GM10248 (cell line): ENCODE data around the gene FSTL4.
A peak's percentile ranks its signal among the peaks of the same experiment; 100 is the strongest.

Experiments
- CTCF ChIA-PET: fragments of 300-600 bp; sonication (Branson Sonifier 250); formaldehyde crosslinking; extraction: SDS; loops from one replicate; lab custom pipeline; 2021; ENCODE audit warnings: antibody characterized with exemption; lab: Yijun Ruan, JAX
- POLR2A ChIA-PET: fragments of 350-650 bp; sonication (Branson Sonifier 250); formaldehyde crosslinking; extraction: SDS; loops from one replicate; lab custom pipeline; 2020; ENCODE audit warnings: antibody characterized with exemption; lab: Yijun Ruan, JAX
- DNase-seq: peaks from one replicate; pipeline ENCODE4 v3.0.0; 2012; ENCODE audit errors: extremely low spot score
- CTCF ChIP-seq: IDR thresholded peaks from 2 replicates; pipeline ENCODE4 v1.5.1; 2012; ENCODE audit warnings: mild to moderate bottlenecking, low read depth; ENCODE audit errors: extremely low read depth, missing control alignments, control extremely low read depth

Gene FSTL4

DNA sequence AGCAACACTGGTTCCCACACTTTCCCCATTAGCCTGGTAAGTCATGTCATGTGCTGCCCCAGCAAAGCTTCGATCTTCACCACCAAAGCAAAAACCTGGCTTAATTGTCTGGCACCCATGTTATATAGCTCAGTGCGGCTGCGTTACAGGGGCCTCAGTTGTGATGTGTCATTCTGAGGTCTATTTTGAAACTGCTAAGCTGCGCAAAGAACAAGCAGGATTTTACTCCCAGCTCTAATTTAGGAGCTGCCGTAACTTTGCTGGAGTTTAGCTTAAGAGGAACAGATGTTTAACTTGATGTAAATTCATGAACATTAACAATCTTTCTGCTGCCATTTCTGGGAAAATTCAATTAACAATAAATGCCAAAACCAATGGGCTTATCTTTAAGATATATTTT is 286.5 kb downstream of the FSTL4 start:
- ChIA-PET POLR2A (no interaction called here), CTCF (interaction anchor here (0.7 to 1.7 kb wide), 9 partner anchors 8 to 215 kb away, joined by 3 to 5 read pairs (median 3); no protein-coding TSS in a partner anchor)
- DNase-seq: no peak
- TF ChIP-seq CTCF: no peak

DNA sequence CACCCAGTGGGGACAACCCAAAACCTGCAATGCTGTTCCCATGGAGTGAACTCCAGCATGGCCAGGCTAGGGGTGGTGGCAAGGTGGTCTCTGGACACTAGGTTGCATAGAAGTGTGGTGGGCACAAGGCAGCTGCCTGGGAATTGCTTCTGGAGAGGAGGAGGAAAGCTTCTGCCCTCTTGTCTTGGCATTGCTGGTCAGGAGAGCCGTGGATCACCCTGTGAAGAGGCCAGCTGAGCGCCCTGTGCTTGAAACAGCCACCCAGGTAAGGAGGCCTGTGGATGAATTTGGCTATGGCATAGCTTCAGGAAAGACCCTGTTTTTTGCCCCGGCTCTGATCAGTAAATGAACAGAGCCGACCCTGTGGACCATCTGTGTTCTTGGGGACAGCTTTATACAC is 287.4 kb downstream of the FSTL4 start:
- no peak for DNase-seq
- ChIA-PET CTCF (interaction anchor here (1.0 to 1.3 kb wide), 4 partner anchors 13 to 78 kb away, joined by 3 read pairs; no protein-coding TSS in a partner anchor), POLR2A (interaction anchor here (0.5 kb wide), 1 partner anchor 616 kb away, joined by 3 read pairs; no protein-coding TSS in a partner anchor)
- TF ChIP-seq CTCF: no peak

GRCh38 chr5:133323494-133324457 is 288.6 kb downstream of the FSTL4 start:
- DNase-seq: no peak
- no peak for TF ChIP-seq CTCF
- POLR2A ChIA-PET: no interaction called here
- CTCF ChIA-PET: interaction anchor here (1.2 to 2.7 kb wide), 2 partner anchors 13 to 214 kb away, joined by 3 to 12 read pairs; no protein-coding TSS in a partner anchor

DNA sequence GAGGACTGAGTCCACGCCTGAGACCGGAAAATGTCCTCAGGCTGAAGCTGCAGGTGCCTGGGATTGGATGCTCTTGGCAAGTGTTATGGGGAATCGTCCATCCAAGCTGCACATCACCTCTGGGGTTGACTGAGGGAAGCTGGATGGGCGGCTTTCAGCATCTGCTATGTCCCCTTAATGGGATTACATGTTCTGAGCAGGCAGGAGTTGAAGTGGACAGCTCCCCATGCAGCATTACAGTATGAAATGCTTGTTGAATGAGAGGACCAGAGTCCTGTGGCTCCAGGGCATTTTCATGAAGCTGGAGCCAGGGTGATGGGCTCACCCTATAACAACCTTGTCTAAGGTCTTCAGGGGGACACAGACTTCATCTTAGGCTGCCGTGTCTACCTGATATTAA is 289.6 kb downstream of the FSTL4 start:
- TF ChIP-seq CTCF: no peak
- DNase-seq: no peak
- CTCF ChIA-PET: interaction anchor here (1.2 to 2.7 kb wide), 3 partner anchors 12 to 213 kb away, joined by 3 to 12 read pairs (median 4); no protein-coding TSS in a partner anchor
- POLR2A ChIA-PET: no interaction called here

GRCh38 chr5:133321833-133322420 is 290.4 kb downstream of the FSTL4 start:
- ChIA-PET CTCF (interaction anchor here (1.2 to 2.7 kb wide), 3 partner anchors 11 to 33 kb away, joined by 3 to 12 read pairs (median 4); no protein-coding TSS in a partner anchor), POLR2A (no interaction called here)
- peak; percentile 67 for DNase-seq
- TF ChIP-seq CTCF: no peak

- POLR2A ChIA-PET: no interaction called here
- CTCF ChIA-PET: interaction anchor here (1.2 to 2.7 kb wide), 3 partner anchors 10 to 34 kb away, joined by 3 to 12 read pairs (median 4); no protein-coding TSS in a partner anchor
- TF ChIP-seq CTCF: no peak
- no peak for DNase-seq
These were observed 291.0 kb downstream of the FSTL4 start for GRCh38 chr5:133321286-133321832.
